Omental fat pad (tissue), 4 donors: ENCODE measurements around the gene HSD17B14. TPM values are rescaled to one million over a fixed set of nuclear protein-coding genes. Genes with fewer than 3 reads are reported as not detected.

ENCODE experiments used
- ATAC-seq: fragments of 150-250 bp; one replicate; pipeline ENCODE4 v1.9.1; 2016; ENCODE audit warnings: mild to moderate bottlenecking, moderate library complexity; ENCODE audit not compliant: low FRiP score
- DNase-seq: peaks from one replicate; pipeline ENCODE4 v3.0.0-alpha.2; 2019; ENCODE audit warnings: low spot score
- total RNA-seq, 4 donors: library from RNA; depleted of rRNA; stranded (reverse); fragments of >200 nt; gene quantifications; one replicate each; pipeline ENCODE4 v1.1.0, GENCODE V29; 2016
- TF ChIP-seq, protein P1 (sequence below), 3 donors: fragments of 450-650 bp; IDR thresholded peaks; one replicate each; pipeline ENCODE4 v1.5.1; 2016 to 2017; ENCODE audit warnings: antibody characterized with exemption in 3 of 3, mild to moderate bottlenecking in 3 of 3, moderate library complexity in 2 of 3

HSD17B14 gene
- total RNA-seq, 4 donors from 2014 or later = 11.0 to 19.3 (median 13.0) TPM

DNA sequence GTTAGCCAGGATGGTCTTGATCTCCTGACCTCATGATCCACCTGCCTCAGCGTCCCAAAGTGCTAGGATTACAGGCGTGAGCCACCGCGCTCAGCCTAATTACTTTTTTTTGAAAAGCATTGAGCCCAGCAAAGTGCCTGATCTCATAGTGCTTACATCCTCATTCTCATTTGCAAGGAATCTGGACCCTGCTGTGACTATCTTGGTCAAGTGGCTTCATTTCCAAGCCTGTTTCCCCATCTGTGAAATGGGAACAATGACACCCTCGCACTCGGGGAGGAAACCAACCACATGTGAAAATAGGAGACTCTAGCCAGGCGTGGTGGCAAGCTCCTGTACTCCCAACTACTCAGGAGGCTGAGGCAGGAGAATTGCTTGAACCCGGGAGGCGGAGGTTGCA is 33.8 kb upstream of the HSD17B14 start:
- TF ChIP-seq, protein P1, sequence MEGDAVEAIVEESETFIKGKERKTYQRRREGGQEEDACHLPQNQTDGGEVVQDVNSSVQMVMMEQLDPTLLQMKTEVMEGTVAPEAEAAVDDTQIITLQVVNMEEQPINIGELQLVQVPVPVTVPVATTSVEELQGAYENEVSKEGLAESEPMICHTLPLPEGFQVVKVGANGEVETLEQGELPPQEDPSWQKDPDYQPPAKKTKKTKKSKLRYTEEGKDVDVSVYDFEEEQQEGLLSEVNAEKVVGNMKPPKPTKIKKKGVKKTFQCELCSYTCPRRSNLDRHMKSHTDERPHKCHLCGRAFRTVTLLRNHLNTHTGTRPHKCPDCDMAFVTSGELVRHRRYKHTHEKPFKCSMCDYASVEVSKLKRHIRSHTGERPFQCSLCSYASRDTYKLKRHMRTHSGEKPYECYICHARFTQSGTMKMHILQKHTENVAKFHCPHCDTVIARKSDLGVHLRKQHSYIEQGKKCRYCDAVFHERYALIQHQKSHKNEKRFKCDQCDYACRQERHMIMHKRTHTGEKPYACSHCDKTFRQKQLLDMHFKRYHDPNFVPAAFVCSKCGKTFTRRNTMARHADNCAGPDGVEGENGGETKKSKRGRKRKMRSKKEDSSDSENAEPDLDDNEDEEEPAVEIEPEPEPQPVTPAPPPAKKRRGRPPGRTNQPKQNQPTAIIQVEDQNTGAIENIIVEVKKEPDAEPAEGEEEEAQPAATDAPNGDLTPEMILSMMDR (IDR thresholded peaks at IDR 0.05) = no peak
- ATAC-seq (no peak), DNase-seq (no peak)

DNA sequence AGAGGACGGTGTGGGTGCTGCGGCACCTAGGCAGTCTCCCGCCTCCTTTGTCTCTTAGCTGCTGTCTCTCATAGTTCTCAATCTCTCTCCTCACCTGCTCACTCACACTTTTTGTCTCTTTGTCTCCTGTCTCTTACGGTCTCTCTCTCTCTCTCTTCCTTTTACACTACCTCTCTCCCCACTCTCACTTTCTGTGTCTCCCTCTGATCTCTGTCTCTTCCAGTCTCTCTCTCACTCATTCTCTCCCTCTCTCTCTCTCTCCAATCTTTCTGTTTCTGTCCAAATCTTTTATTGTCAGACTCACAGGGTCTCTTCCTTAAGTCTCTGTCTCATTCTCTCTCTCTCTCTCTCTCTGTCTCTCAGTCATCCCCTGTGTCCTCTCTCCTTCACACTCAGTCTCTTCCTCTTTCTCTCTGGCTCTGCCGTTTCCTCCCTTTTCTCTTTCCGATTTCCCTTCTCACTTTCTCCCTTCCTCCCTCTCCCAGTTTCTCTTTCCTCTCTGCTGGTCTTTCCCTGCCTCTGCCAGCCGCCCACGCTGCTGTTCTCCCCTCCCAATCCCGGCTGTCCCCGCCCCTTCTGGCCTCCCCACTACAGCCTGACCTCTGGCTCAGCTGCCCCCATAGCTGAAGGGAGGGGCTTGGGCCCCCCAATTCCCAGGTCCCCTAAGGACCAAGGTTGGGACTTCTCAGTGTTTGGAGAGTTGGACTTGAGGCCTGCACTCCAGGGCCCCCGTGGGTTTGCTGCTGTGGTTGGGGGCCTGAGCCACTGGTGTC is 32.0 kb upstream of the HSD17B14 start, which contains the start of gene PLEKHA4:
Gene PLEKHA4 (minus strand): TSS at position 504 of the 773 bp plus-strand sequence. CDS start 997 bp downstream, outside the sequence.
- TF ChIP-seq, protein P1 (IDR thresholded peaks at IDR 0.05) = no peak
- DNase-seq (no peak), ATAC-seq (peak; percentile 48)

DNA sequence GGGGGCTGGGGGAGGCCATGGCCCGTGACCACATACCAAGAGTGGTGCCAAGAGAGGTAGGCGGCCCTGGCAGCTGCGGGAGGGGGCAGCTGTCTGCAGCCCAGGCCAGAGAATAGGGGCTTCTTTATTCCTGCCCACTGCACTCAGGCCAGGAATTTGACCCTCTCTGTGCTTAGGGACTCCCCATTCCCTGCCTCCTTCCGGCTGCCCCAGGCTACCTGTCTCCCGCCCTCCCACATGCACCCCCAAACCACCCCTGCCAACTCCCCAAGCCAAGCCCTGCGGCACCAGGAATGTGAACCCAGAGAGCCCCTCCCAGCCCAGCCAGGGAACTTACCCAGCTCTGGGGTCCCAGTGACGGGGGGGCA is 31.4 kb upstream of the HSD17B14 start:
- DNase-seq (no peak), ATAC-seq (no peak)
- TF ChIP-seq, protein P1 (IDR thresholded peaks at IDR 0.05) = no peak

DNA sequence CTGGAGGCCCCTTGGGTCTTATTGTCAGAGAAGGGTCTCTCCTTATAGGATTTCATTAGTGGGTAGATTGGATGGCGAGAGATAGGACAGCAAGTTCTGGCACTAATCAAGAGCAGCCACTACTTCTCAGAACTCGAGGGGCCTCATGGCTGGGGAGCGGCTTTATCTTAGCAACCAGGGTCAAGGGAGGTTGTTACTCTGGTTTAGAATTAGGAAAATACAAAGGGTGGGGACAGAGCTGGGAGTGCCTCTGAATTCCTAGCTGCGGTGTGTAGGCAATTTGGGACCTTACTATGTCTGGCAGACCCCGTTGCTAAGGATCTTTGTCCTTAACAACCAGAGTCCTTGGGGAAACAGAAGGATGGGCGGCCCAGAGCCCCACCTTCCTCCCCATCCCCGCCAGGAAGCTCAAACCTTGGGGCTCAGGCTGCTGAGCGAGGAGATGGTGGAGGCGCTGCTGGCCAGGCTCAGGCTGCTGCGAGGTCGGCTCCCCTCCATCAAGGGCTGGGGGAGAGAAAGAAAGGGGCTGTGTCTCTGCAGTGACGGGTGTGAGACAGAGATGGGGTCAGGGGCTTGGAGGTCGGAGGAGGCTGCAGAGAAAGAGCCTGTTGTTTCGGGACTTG is 30.9 kb upstream of the HSD17B14 start:
- TF ChIP-seq, protein P1 (IDR thresholded peaks at IDR 0.05) = no peak
- DNase-seq = no peak
- ATAC-seq = no peak

DNA sequence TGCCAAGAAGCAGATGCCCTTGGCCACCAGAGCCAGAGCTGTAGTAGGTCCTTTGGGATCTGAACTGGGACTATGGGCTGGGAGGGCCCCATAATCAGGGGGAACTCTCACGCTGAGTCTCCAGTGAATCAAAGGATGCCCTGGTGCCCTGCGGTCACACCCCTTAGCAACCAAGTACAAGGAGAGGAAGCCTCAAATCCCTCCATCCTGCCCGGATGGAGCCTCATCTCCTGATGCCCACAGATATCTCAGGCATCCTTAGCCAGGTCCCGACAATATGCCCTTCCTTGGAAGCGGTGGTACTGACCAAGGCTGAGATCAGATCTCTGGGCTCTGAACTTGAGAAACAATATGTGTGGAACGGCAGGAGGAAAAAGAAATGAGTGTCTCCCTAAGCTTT is 30.4 kb upstream of the HSD17B14 start:
- TF ChIP-seq, protein P1 (IDR thresholded peaks at IDR 0.05) = no peak
- no peak for ATAC-seq

DNA sequence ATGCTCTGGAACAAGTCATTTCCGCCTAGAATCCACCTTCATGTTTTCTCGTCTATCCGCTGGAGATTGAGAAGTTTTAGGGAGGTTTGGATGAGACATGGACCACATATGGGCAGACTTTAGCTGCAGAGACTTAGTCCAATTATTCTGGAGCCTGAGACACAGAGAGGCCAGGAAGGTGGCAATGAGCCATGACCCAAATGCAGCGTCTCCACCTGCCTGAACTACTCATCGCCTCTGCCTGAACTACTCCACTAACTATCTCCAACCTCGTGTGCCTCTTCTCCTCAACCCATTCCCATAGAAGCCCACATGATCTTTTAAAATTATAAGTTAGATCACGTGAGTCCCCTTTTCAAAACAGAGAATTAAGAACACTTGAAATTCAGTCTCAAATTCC is 26.5 kb upstream of the HSD17B14 start:
- ATAC-seq (no peak), DNase-seq (no peak)
- TF ChIP-seq, protein P1 (IDR thresholded peaks at IDR 0.05) = no peak

More for the DNA sequence above, 30.4 kb upstream of the HSD17B14 start:
- DNase-seq = no peak

DNA sequence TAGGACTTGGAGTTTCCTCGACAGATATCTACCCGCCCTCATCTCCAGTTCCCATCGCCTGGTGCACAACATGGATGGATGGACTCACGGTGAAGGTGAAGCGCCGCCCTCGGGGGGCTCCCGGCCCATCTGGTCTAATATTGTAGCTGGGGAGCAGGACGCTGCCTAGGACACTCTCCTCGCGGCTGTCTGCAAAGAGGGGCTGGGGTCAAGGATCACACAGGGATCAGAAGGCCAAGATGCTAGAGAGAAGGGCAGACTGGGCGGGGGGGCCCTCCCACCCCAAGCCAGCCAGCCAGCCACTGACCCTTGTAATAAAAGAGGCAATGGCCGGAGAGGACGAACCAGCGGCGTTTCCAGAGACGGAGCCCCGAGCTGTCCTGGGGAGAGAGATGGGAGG is 25.0 kb upstream of the HSD17B14 start:
- no peak for ATAC-seq
- TF ChIP-seq, protein P1 (IDR thresholded peaks at IDR 0.05) = no peak
- no peak for DNase-seq
